ENCODE data around the gene HMGXB4. TPM values are rescaled to one million over a fixed set of nuclear protein-coding genes. Genes with fewer than 3 reads are reported as not detected.

The HMGXB4 gene
- total and polyA plus RNA-seq, 2 of the 13 experiments (the other 11 are each of a cell fraction or from before 2014, with no cell fraction given): 13.9 to 16.3 TPM

- no peak for ATAC-seq
- no TSS peak for BruUV-seq (replicated peaks)
- no peak for TF ChIP-seq RELA (CRISPR knock-in tag; IDR thresholded peaks at IDR 0.05)
- TF ChIP-seq ZNF691 (CRISPR knock-in tag; IDR thresholded peaks at IDR 0.05; ENCODE audit: borderline replicate concordance, low read depth): no peak
- H2AFZ ChIP-seq (ENCODE audit: low read length): no peak overlapping the region
- no peaks in the 10 kb centered on the region for H3K27me3 ChIP-seq (ENCODE audit: control insufficient read depth in 1 of 2, insufficient read depth in 2 of 2, low read length in 2 of 2)
- POLR2A ChIA-PET: interaction anchor here (1.5 kb wide), 1 partner anchor 33 kb away, joined by 3 read pairs; the partner anchor contains the start of gene TOM1
- intact Hi-C loops (cut with micrococcal nuclease; ENCODE audit: unreplicated experiment): no loop called here
- H3K9ac ChIP-seq (ENCODE audit: insufficient read depth, low read depth, low read length): no peak overlapping the region
- peaks cover 39 to 69% of the 10 kb centered on the region in 2 experiments for H3K36me3 ChIP-seq (replicated peaks in 1 of 2; ENCODE audit: control insufficient read depth in 1 of 2, insufficient read depth in 2 of 2, low read length in 2 of 2)
- H3K27ac ChIP-seq (ENCODE audit: extremely low read length, insufficient read depth, low read length): no peak overlapping the region
- no peak for FAIRE-seq
- no peak for DNase-seq (ENCODE audit: low spot score)
- H4K20me1 ChIP-seq (ENCODE audit: insufficient read depth, low read length): no peaks in the 10 kb centered on the region
- CTCF ChIA-PET (ENCODE audit: low intra/inter-chr PET ratio, low total read pairs): no interaction called here
- H3K4me2 ChIP-seq (ENCODE audit: low read depth, low read length): no peak overlapping the region
- H3K4me1 ChIP-seq (ENCODE audit: insufficient read depth, low read length): peaks cover 38% of the 10 kb centered on the region
- in situ Hi-C loops (cut with HindIII; ENCODE audit: extremely low pct_ligation_motif_present, low pct_unique_long_range_greater_than_20kb): no loop called here
- no peaks in the 10 kb centered on the region for H3K9me3 ChIP-seq (ENCODE audit: low read length)
- WGBS (ENCODE audit: low lambda C conversion rate): 100% methylated on average over 4 of the region's 7 CpGs
- no peaks in the 10 kb centered on the region for H3K79me2 ChIP-seq (ENCODE audit: insufficient read depth, low read length)
- no peak overlapping the region for H3K4me3 ChIP-seq (replicated peaks in 1 of 3; ENCODE audit: insufficient read depth in 1 of 3, low read depth in 2 of 3, low read length in 3 of 3)
Observed at GRCh38 chr22:35333220-35333619, 75.9 kb downstream of the HMGXB4 start.

- no peaks in the 10 kb centered on the region for H3K9me3 ChIP-seq (ENCODE audit: low read length)
- FAIRE-seq (no peak), ATAC-seq (no peak), DNase-seq (ENCODE audit: low spot score) (no peak)
- 90% methylated on average over 7 of the region's 9 CpGs for WGBS (ENCODE audit: low lambda C conversion rate)
- H4K20me1 ChIP-seq (ENCODE audit: insufficient read depth, low read length): no peaks in the 10 kb centered on the region
- BruUV-seq (replicated peaks): no TSS peak
- H3K36me3 ChIP-seq (replicated peaks in 1 of 2; ENCODE audit: control insufficient read depth in 1 of 2, insufficient read depth in 2 of 2, low read length in 2 of 2): peaks cover 41 to 75% of the 10 kb centered on the region in 2 experiments
- no peak overlapping the region for H2AFZ ChIP-seq (ENCODE audit: low read length)
- H3K27me3 ChIP-seq (ENCODE audit: control insufficient read depth in 1 of 2, insufficient read depth in 2 of 2, low read length in 2 of 2): no peaks in the 10 kb centered on the region
- H3K4me3 ChIP-seq (replicated peaks in 1 of 3; ENCODE audit: insufficient read depth in 1 of 3, low read depth in 2 of 3, low read length in 3 of 3): no peak overlapping the region
- peaks cover 30% of the 10 kb centered on the region for H3K4me1 ChIP-seq (ENCODE audit: insufficient read depth, low read length)
- POLR2A ChIA-PET: interaction anchor here (1.5 kb wide), 1 partner anchor 34 kb away, joined by 3 read pairs; the partner anchor contains the start of gene TOM1
- CTCF ChIA-PET (ENCODE audit: low intra/inter-chr PET ratio, low total read pairs): no interaction called here
- intact Hi-C loops (cut with micrococcal nuclease; ENCODE audit: unreplicated experiment) (no loop called here), in situ Hi-C loops (cut with HindIII; ENCODE audit: extremely low pct_ligation_motif_present, low pct_unique_long_range_greater_than_20kb) (no loop called here)
- H3K79me2 ChIP-seq (ENCODE audit: insufficient read depth, low read length): no peaks in the 10 kb centered on the region
- H3K27ac ChIP-seq (ENCODE audit: extremely low read length, insufficient read depth, low read length): no peak overlapping the region
- H3K4me2 ChIP-seq (ENCODE audit: low read depth, low read length): no peak overlapping the region
- H3K9ac ChIP-seq (ENCODE audit: insufficient read depth, low read depth, low read length): no peak overlapping the region
- no peak for TF ChIP-seq ZNF580 (CRISPR knock-in tag; IDR thresholded peaks at IDR 0.05; ENCODE audit: borderline replicate concordance, low read depth)
- no peak for TF ChIP-seq ZNF335 (CRISPR knock-in tag; IDR thresholded peaks at IDR 0.05)
- TF ChIP-seq FOXC1 (CRISPR knock-in tag; IDR thresholded peaks at IDR 0.05; ENCODE audit: borderline replicate concordance): no peak
- TF ChIP-seq ZNF687 (CRISPR knock-in tag; IDR thresholded peaks at IDR 0.05): 0 out of 2 replicates have a peak, but pooled peaks have one; percentile 18
- TF ChIP-seq, protein P1, sequence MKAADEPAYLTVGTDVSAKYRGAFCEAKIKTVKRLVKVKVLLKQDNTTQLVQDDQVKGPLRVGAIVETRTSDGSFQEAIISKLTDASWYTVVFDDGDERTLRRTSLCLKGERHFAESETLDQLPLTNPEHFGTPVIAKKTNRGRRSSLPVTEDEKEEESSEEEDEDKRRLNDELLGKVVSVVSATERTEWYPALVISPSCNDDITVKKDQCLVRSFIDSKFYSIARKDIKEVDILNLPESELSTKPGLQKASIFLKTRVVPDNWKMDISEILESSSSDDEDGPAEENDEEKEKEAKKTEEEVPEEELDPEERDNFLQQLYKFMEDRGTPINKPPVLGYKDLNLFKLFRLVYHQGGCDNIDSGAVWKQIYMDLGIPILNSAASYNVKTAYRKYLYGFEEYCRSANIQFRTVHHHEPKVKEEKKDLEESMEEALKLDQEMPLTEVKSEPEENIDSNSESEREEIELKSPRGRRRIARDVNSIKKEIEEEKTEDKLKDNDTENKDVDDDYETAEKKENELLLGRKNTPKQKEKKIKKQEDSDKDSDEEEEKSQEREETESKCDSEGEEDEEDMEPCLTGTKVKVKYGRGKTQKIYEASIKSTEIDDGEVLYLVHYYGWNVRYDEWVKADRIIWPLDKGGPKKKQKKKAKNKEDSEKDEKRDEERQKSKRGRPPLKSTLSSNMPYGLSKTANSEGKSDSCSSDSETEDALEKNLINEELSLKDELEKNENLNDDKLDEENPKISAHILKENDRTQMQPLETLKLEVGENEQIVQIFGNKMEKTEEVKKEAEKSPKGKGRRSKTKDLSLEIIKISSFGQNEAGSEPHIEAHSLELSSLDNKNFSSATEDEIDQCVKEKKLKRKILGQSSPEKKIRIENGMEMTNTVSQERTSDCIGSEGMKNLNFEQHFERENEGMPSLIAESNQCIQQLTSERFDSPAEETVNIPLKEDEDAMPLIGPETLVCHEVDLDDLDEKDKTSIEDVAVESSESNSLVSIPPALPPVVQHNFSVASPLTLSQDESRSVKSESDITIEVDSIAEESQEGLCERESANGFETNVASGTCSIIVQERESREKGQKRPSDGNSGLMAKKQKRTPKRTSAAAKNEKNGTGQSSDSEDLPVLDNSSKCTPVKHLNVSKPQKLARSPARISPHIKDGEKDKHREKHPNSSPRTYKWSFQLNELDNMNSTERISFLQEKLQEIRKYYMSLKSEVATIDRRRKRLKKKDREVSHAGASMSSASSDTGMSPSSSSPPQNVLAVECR (CRISPR knock-in tag; IDR thresholded peaks at IDR 0.05; ENCODE audit: borderline replicate concordance): no peak
Observed at GRCh38 chr22:35334004-35334403, 76.7 kb downstream of the HMGXB4 start.

Data from HepG2 (cell line).